Stomach smooth muscle (tissue), 2 donors: Measurements from ENCODE around the gene RARA.
"Not testable (repeated sequence)": the region's sequence is repeated elsewhere in the genome, so short reads cannot be mapped to it uniquely, and the experiment has no call there.

Experiments
- H3K27ac ChIP-seq: one replicate; pipeline ENCODE4 v1.7.0; 2013; ENCODE audit warnings: mild to moderate bottlenecking, low read length, inconsistent platforms
- H3K27me3 ChIP-seq, 2 donors: one replicate each; pipeline ENCODE4 v1.7.0; 2013; ENCODE audit warnings: low read length in 2 of 2; ENCODE audit not compliant: insufficient read depth in 2 of 2, control insufficient read depth in 1 of 2
- H3K36me3 ChIP-seq, 2 donors: one replicate each; pipeline ENCODE4 v1.7.0; 2013; ENCODE audit warnings: low read length in 2 of 2; ENCODE audit not compliant: control insufficient read depth in 2 of 2, insufficient read depth in 2 of 2
- H3K4me1 ChIP-seq: one replicate; pipeline ENCODE4 v1.7.0; 2013; ENCODE audit warnings: low read length; ENCODE audit not compliant: control insufficient read depth, insufficient read depth
- H3K4me3 ChIP-seq, 2 donors: one replicate each; pipeline ENCODE4 v1.7.0; 2013; ENCODE audit warnings: low read length in 2 of 2
- H3K9ac ChIP-seq, 2 donors: one replicate each; pipeline ENCODE4 v1.7.0; 2013; ENCODE audit warnings: low read length in 2 of 2, mild to moderate bottlenecking in 1 of 2
- H3K9me3 ChIP-seq, 2 donors: one replicate each; pipeline ENCODE4 v1.7.0; 2013; ENCODE audit warnings: low read length in 2 of 2; ENCODE audit not compliant: control insufficient read depth in 2 of 2
- donor health status: healthy.
- donor health status: Pancreatic carcinoma.

The RARA gene

DNA sequence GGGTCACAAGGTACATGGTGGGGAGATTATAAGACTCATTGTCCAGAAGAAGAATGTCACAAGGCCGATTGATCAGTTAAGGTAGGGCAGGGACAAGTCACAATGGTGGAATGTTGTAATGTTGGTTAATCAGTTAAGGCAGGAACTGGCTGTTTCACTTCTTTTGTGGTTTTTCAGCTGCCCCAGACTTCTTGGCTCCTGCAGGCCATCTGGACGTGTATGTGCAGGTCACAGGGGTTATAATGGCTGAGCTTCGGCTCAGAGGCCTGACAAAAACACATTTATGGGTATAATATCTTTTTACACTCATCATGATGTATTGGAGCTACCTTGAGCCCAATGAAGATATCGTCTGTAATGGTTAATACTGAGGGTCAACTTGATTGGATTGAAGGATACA lies 63.7 kb downstream of the RARA start:
- not testable (repeated sequence) for H3K9me3 ChIP-seq, H3K4me1 ChIP-seq, H3K27me3 ChIP-seq, H3K27ac ChIP-seq, H3K9ac ChIP-seq, H3K4me3 ChIP-seq, H3K36me3 ChIP-seq

DNA sequence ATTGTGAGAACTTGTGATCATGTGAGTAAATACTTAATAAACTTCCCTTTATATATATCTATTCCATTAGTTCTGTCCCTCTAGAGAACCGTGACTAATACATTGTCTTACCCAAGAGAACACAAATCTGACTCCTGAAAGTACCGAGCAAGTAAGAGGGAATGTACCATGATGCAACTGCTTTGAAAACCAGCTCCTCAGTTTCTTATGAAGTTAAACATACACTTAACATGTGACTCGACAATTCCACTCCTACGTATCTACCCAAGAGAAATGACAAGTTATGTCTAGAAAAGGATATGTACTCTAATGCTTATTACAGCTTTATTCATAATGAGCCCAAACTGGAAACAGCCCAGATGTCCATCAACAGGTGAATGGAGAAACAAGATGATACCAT lies 64.3 kb downstream of the RARA start:
- no peaks in the 10 kb centered on the region for H3K9me3 ChIP-seq
- H3K4me1 ChIP-seq: no peaks in the 10 kb centered on the region
- H3K4me3 ChIP-seq: no peak overlapping the region
- no peaks in the 10 kb centered on the region for H3K27me3 ChIP-seq
- no peaks in the 10 kb centered on the region for H3K36me3 ChIP-seq
- H3K27ac ChIP-seq: no peak overlapping the region
- H3K9ac ChIP-seq: no peak overlapping the region

DNA sequence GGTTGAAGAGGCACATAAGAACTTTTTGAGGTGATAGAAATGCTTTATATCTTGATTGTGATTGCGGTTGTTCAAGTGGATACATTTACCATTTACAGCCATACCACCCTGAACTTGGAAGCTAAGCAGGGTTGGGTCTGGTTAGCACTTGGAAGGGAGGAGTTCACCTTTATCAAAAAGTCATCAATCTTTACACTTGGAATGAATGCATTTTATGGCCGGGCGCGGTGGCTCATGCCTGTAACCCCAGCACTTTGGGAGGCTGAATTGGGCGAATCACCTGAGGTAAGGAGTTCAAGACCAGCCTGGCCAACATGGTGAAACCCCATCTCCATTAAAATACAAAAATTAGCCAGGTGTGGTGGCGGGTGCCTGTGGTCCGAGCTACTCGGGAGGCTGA lies 65.0 kb downstream of the RARA start:
- no peaks in the 10 kb centered on the region for H3K4me1 ChIP-seq
- no peak overlapping the region for H3K27ac ChIP-seq
- no peaks in the 10 kb centered on the region for H3K9me3 ChIP-seq
- no peak overlapping the region for H3K4me3 ChIP-seq
- no peaks in the 10 kb centered on the region for H3K27me3 ChIP-seq
- no peak overlapping the region for H3K9ac ChIP-seq
- H3K36me3 ChIP-seq: no peaks in the 10 kb centered on the region

DNA sequence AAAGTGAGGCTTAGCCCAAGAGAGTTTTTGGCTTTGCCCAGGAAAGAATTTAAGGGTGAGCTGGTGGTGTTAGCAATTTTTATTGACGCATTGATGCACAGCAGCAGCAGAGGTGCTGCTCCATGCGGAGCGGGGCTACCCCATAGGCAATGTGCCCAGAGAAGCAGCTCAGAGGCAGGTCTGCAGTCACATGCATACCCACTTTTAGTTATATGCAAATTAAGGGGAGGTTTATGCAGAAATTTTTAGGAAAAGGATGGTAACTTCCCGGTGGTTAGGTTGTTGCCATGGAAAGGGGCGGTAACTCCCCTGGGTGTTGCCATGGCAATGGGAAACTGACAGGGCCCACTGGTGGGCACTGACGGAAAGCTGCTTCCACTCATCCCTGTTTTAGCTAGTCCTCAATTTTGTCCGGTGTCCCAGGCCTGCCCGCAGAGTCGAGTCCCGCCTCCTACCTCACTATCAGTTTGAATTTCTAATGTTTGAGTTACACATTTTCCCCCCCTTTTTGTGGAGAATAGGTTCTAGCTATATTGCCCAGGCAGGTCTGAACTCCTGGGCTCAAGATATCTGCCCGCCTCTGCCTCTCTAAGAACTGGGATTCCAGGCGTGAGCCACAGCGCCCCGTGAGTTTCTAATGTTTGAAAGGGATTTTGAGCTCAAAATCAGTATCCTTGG lies 66.0 kb downstream of the RARA start:
- Histone ChIP-seq H3K27ac (no peak overlapping the region), H3K4me1 (no peaks in the 10 kb centered on the region), H3K27me3 (no peaks in the 10 kb centered on the region), H3K4me3 (no peak overlapping the region), H3K9ac (no peak overlapping the region), H3K36me3 (no peaks in the 10 kb centered on the region), H3K9me3 (no peaks in the 10 kb centered on the region)

DNA sequence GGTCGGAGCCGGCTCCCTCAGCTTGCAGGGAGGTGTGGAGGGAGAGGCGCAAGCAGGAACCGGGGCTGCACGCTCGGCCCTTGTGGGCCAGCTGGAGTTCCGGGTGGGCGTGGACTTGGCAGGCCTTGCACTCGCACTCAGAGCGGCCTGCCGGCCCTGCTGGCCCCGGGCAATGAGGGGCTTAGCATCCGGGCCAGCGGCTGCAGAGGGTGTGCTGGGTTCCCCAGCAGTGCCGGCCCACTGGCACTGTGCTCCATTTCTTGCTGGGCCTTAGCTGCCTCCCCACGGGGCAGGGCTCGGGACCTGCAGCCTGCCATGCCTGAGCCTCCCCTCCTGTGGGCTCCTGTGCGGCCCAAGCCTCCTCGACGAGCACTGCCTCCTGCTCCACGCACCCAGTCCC lies 66.8 kb downstream of the RARA start:
- H3K9me3 ChIP-seq, H3K9ac ChIP-seq, H3K36me3 ChIP-seq, H3K27me3 ChIP-seq, H3K27ac ChIP-seq, H3K4me1 ChIP-seq, H3K4me3 ChIP-seq: not testable (repeated sequence)

DNA sequence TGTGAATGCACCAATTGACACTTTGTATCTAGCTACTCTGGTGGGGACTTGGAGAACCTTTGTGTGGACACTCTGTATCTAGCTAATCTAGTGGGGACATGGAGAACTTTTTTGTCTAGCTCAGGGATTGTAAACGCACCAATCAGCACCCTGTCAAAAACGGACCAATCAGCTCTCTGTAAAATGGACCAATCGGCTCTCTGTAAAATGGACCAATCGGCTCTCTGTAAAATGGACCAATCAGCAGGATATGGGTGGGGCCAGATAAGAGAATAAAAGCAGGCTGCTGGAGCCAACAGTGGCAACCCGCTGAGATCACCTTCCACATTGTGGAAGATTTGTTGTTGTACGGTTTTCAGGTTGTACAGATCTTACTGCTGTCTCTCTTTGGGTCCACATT lies 67.6 kb downstream of the RARA start:
- not testable (repeated sequence) for H3K27ac ChIP-seq, H3K4me1 ChIP-seq, H3K27me3 ChIP-seq, H3K9me3 ChIP-seq, H3K9ac ChIP-seq, H3K36me3 ChIP-seq, H3K4me3 ChIP-seq

DNA sequence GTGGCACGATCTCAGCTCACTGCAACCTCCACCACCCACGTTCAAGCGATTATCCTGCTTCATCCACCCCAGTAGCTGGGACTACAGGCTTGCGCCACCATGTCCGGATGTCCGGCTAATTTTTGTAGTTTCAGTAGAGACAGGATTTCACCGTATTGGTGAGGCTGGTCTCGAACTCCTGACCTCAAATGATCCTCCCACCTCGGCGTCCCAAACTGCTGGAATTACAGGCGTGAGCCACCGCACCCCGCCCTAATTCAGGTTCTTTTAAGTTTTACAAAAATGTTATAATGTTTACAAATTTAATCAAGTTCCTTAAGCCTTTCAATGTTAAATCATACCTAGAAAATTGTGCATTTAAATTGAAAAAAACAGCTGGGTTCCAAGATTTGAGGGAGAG lies 68.9 kb downstream of the RARA start:
- no peaks in the 10 kb centered on the region for H3K36me3 ChIP-seq
- no peak overlapping the region for H3K9ac ChIP-seq
- H3K9me3 ChIP-seq: no peaks in the 10 kb centered on the region
- H3K27ac ChIP-seq: no peak overlapping the region
- H3K27me3 ChIP-seq: no peaks in the 10 kb centered on the region
- no peaks in the 10 kb centered on the region for H3K4me1 ChIP-seq
- H3K4me3 ChIP-seq: no peak overlapping the region

DNA sequence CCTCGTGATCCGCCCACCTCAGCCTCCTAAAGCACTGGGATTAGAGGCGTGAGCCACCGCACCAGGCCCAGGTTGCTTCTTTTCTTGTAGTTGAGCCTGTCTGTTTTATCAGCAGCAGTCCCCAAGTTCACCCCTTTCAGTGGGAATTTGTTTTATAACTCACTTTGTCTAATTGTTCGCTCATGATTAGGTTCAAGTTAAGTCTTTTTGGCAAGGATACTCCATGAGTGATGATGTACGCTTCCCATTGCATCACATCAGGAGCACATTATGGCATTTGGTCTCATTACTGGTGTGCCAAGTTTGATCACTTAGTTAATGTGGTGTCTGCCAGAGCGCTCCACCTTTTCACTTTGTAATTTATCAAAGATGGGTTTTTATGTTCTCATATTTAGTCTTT lies 70.0 kb downstream of the RARA start:
- Histone ChIP-seq H3K27ac (no peak overlapping the region), H3K4me3 (no peak overlapping the region), H3K9ac (no peak overlapping the region), H3K27me3 (no peaks in the 10 kb centered on the region), H3K4me1 (no peaks in the 10 kb centered on the region), H3K9me3 (no peaks in the 10 kb centered on the region), H3K36me3 (no peaks in the 10 kb centered on the region)

DNA sequence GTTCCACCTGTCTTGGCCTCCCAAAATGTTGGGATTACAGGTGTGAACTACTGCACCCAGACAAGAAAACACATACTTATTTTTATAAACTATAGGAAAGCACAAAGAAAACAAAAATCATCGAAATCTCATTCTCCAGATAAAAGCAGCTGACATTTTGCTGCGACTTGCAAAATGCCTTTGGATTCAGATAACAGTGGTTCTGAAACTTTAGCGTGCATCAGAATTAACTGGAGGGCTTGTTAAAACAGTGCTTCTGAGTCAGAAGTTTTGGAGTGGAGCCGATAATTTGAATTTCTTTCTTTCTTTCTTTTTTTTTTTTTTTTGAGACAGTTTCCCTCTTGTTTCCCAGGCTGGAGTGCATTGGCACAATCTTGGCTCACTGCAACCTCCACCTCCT lies 73.3 kb downstream of the RARA start:
- no peaks in the 10 kb centered on the region for H3K27me3 ChIP-seq
- H3K9ac ChIP-seq: no peak overlapping the region
- no peak overlapping the region for H3K27ac ChIP-seq
- no peaks in the 10 kb centered on the region for H3K9me3 ChIP-seq
- no peak overlapping the region for H3K4me3 ChIP-seq
- no peaks in the 10 kb centered on the region for H3K36me3 ChIP-seq
- H3K4me1 ChIP-seq: no peaks in the 10 kb centered on the region

DNA sequence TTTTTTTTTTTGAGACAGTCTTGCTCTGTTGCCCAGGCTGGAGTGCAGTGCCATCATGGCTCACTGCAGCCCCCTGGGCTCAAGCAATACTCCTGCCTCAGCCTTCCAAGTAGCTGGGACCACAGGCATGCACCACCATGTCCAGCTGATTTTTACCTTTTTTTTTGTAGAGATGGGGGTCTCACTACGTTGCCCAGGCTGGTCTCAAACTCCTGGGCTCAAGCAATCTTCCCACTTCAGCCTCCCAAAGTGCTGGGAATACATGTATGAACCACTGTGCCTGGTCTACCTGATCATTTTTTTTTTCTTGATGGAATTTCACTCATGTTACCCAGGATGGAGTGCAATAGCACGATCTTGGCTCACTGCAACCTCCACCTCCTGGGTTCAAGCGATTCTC lies 77.6 kb downstream of the RARA start:
- not testable (repeated sequence) for H3K27ac ChIP-seq, H3K27me3 ChIP-seq, H3K9me3 ChIP-seq, H3K9ac ChIP-seq, H3K36me3 ChIP-seq, H3K4me3 ChIP-seq, H3K4me1 ChIP-seq

DNA sequence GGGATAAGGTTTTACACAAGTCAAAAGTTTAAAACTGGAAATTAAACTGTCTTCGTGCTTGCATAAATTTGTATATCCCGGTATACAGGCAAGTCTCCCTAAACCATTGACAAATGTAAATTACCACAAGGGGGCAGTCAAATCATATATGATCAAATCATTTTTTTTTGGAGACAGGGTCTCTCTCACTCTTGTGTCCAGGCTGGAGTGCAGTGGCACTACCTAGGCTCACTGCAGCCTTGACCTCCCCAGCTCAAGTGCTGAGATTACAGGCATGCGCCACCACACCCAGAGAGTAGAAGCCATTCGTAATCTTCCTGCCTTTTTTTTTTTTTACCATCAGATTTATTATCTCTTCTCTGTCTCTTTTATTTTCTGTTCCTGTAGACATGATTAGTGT lies 90.2 kb downstream of the RARA start:
- Histone ChIP-seq H3K27me3 (no peaks in the 10 kb centered on the region), H3K9ac (no peak overlapping the region), H3K4me3 (no peak overlapping the region), H3K27ac (no peak overlapping the region), H3K36me3 (no peaks in the 10 kb centered on the region), H3K4me1 (no peaks in the 10 kb centered on the region), H3K9me3 (no peaks in the 10 kb centered on the region)
